ENCODE measurements around the gene FADS2. TPM values are rescaled to one million over a fixed set of nuclear protein-coding genes. Genes with fewer than 3 reads are reported as not detected.

Gene FADS2
- total RNA-seq, 1 donor from 2014 or later: 10.9 TPM

- no peaks in the 10 kb centered on the region for H3K9me3 Mint-ChIP-seq
- H3K4me1 Mint-ChIP-seq: no peaks in the 10 kb centered on the region
- TF ChIP-seq CTCF (IDR thresholded peaks at IDR 0.05): no peak
- no peak overlapping the region for H3K4me3 Mint-ChIP-seq
- ATAC-seq (ENCODE audit: low read depth) (no peak), DNase-seq (no peak)
- intact Hi-C loops (cut with micrococcal nuclease): no loop called here
- ChIA-PET CTCF (interaction anchor here (0.6 to 0.9 kb wide), 2 partner anchors 29 to 406 kb away, joined by 3 read pairs; no protein-coding TSS in a partner anchor), POLR2A (no interaction called here)
- H3K36me3 Mint-ChIP-seq (ENCODE audit: low read depth): peaks cover 1% of the 10 kb centered on the region
- no peak overlapping the region for H3K27ac Mint-ChIP-seq
- H3K27me3 Mint-ChIP-seq: no peaks in the 10 kb centered on the region
These were observed 13.8 kb downstream of the FADS2 start for GRCh38 chr11:61841636-61842527.

DNA sequence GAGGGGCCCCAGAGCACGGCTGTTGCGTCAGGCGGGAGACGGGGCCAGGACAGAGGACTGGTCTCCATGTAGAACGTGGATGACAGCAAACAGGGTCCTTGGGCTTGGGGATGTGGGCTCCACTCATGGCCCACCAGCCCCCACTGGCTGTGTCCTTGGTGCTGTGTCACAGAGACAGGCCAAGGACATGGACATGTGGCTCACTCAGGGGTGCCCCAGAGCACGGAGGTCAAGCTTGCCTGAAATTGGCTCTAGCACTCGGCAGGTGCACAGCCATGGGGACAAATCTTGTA lies 14.4 kb downstream of the FADS2 start:
- CTCF ChIA-PET: interaction anchor here (0.6 kb wide), 1 partner anchor 407 kb away, joined by 3 read pairs; no protein-coding TSS in a partner anchor
- no peak for TF ChIP-seq CTCF (IDR thresholded peaks at IDR 0.05)
- ATAC-seq (ENCODE audit: low read depth) (no peak), DNase-seq (no peak)
- no peaks in the 10 kb centered on the region for H3K9me3 Mint-ChIP-seq
- POLR2A ChIA-PET: no interaction called here
- no peak overlapping the region for H3K4me3 Mint-ChIP-seq
- intact Hi-C loops (cut with micrococcal nuclease): no loop called here
- H3K36me3 Mint-ChIP-seq (ENCODE audit: low read depth): peaks cover 1% of the 10 kb centered on the region
- no peak overlapping the region for H3K27ac Mint-ChIP-seq
- no peaks in the 10 kb centered on the region for H3K27me3 Mint-ChIP-seq
- H3K4me1 Mint-ChIP-seq: no peaks in the 10 kb centered on the region

DNA sequence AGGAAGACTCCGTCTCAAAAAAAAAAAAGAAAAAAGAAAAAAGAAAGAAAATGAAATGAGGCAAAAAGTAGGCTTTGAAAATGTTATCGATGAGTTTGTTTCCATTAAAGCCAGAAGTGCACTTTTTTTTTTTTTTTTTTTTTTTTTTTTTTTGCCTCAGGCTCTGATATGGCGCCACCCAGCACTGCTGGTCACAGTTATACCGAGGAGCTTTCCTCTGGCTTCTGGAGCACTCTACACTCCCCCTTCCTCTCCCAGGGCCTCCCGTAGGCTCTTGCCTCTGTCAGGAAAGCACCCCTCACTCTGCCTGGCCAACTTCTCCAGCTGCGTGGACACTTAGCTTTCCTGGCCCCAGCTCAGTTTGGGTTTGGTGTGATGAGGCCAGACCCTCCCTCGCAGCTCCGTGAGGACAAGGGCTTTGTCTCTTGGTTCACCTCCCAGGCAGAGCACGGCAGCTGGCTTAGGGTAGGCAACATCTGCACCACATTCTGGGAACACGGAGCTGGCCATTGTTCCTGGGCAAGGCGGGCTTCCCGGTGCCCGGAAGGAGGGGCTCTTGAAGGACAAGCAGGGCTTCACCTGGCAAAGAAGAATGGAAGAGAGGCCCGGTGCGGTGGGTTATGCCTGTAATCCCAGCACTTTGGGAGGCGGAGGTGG lies 16.9 kb downstream of the FADS2 start:
- CTCF ChIA-PET: interaction anchor here (0.7 to 1.1 kb wide), 2 partner anchors 26 to 48 kb away, joined by 4 read pairs; no protein-coding TSS in a partner anchor
- H3K9me3 Mint-ChIP-seq: no peaks in the 10 kb centered on the region
- ATAC-seq (ENCODE audit: low read depth) (no peak), DNase-seq (no peak)
- no peaks in the 10 kb centered on the region for H3K4me1 Mint-ChIP-seq
- H3K27ac Mint-ChIP-seq: no peak overlapping the region
- H3K36me3 Mint-ChIP-seq (ENCODE audit: low read depth): peaks cover 1% of the 10 kb centered on the region
- intact Hi-C loops (cut with micrococcal nuclease): no loop called here
- POLR2A ChIA-PET: interaction anchor here (0.5 kb wide), 1 partner anchor 116 kb away, joined by 3 read pairs; no protein-coding TSS in a partner anchor
- H3K27me3 Mint-ChIP-seq: no peaks in the 10 kb centered on the region
- TF ChIP-seq CTCF (IDR thresholded peaks at IDR 0.05): no peak
- no peak overlapping the region for H3K4me3 Mint-ChIP-seq

DNA sequence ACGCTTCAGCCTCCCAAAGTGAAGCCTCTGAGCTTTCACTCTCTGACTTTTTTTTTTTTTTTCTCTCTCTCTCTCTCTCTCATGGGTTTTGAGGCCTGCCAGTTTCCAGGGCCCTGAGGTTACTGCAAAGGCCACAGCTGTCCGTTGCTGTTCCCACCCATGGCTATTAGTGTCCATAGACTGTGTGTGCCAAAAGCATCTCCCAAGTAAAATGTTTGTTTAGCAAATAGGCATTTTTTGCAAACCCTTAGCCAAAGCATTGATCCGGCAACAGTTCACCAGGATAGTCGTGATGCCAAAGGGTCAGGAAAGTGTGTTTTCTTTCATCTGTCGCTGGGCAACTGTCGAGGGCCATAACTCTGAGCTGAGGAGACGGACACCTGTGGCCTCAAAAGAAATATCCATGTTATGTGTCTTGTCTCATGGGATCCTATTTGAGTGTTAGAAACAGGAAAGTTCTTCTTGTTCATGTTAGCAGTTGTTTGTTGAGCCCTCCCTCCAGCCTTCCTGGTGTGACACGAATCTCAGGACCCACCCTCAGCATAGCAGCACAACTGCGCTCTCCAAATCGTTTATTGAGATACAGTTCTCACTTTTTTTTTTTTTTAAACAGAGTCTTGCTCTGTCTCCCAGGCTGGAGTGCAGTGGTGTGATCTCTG lies 18.4 kb downstream of the FADS2 start:
- H3K36me3 Mint-ChIP-seq (ENCODE audit: low read depth): no peaks in the 10 kb centered on the region
- no peak overlapping the region for H3K4me3 Mint-ChIP-seq
- no peak for DNase-seq
- TF ChIP-seq CTCF (IDR thresholded peaks at IDR 0.05): no peak
- no peak for ATAC-seq (ENCODE audit: low read depth)
- H3K9me3 Mint-ChIP-seq: no peaks in the 10 kb centered on the region
- H3K27ac Mint-ChIP-seq: no peak overlapping the region
- intact Hi-C loops (cut with micrococcal nuclease): no loop called here
- ChIA-PET CTCF (no interaction called here), POLR2A (interaction anchor here (0.8 kb wide), 1 partner anchor 572 kb away, joined by 4 read pairs; the partner anchor contains the start of gene SCGB1A1)
- no peaks in the 10 kb centered on the region for H3K4me1 Mint-ChIP-seq
- no peaks in the 10 kb centered on the region for H3K27me3 Mint-ChIP-seq
